Measurements from ENCODE around the gene GNA14.
"Not testable (repeated sequence)": the region's sequence is repeated elsewhere in the genome, so short reads cannot be mapped to it uniquely, and the experiment has no call there.

The GNA14 gene

DNA sequence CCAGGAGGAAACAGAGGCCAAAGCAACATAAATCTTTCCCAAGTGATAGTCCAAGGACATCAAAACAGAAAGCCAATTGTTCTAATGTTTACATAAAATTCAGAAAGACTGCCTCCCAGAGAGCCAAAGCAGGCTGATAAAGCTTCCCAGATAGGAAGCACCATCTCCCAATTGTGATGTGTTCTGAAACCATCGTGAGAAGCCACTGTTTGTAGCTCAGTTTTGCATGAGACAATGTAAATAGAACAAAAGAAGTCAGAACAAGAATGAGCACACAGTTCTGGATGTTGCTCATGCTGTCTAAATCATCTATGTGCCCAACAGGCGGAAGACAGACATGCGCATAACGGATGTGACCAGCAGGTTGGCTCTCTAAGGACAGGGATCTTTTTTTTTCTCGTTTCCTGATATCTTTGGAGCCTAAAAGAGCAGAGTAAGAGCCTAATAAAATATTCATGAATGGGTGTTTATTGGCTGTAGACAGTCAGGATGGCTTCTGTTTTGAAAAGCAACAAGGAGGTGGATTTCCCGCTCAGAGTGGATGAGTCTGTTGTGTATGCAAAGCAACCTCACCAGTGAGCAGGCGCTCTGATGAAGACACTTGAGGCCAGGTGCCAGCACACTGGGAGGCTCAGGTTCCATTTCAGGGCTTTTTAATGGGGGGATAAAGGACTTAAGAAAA, 113.6 kb downstream of the GNA14 start:
- DNase-seq (ENCODE audit: low spot score) = no peak

DNA sequence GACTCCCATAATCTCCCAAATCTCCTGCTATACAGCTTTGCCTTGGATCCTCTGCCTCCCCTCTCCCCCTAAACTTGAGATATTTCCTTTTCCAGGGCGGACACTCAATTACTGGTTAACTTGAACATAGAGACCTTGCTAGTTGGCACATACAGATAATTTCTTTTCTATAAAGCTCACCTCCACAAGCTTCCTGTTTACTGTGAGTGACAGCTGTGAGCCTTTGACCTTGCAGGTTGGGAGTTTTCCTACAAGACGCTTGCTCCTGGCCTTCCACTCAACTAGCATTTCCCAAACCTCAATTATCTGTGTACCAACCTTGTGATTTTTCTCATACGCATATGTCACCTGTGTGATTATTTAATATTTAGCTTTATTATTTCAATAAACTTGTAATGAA, 114.5 kb downstream of the GNA14 start:
- DNase-seq (ENCODE audit: low spot score) = no peak

DNA sequence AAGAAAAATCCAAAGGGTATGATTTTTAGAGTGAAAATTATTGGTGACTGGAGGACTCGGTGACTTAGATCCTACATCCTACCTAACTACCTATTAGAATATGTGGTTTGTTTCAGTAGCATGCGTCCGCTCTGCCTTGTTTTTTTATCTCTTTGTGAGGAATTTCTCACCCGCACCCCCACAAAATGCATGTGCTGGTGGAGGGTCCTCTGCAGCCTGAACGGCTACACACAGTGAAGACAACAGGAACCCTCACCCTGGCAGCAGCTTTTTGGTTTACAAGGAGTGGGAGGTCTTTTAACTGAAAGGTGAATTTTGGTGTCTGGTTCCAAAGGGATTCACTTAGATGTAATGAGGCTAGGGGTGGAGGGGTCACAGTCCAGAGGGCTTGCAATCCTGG, 115.5 kb downstream of the GNA14 start:
- DNase-seq (ENCODE audit: low spot score) = no peak

DNA sequence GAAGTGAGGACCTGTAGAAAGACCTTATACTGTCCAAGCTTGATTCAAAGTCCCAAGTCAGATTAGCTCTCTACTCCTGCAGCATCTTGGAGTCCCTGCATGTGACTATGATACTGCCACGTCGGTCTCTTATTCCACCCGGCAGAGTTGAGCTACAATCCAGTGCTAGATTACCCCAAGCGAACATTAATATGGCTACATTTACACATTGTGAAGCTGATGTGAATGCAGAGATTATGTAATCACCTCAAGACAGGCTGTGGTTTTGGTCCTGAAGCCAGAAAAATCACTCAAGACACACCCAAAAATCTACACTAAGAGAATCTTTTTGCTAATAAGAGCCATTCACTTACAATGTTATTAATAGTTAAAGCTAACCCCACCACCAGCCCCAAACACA, 116.7 kb downstream of the GNA14 start:
- DNase-seq (ENCODE audit: low spot score) = no peak

DNA sequence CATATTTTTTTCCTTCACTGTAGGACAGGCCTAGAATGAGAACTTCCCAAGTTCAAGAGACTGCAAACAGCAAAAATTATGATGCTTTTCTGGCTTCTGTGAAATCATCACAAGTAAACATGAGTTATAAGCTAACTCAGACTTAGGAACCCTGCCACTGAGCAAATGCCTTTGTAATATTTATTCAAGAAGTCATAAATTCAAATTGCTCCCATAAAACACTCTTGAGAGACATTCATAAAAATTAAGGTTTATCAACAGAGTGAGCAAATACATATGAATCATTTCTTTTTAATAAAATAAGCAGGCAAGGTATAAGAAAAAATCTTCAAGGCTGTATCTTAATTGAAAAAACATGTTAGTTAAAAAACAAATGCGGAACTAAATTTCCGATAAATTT, 124.2 kb downstream of the GNA14 start:
- no peak for DNase-seq (ENCODE audit: low spot score)

DNA sequence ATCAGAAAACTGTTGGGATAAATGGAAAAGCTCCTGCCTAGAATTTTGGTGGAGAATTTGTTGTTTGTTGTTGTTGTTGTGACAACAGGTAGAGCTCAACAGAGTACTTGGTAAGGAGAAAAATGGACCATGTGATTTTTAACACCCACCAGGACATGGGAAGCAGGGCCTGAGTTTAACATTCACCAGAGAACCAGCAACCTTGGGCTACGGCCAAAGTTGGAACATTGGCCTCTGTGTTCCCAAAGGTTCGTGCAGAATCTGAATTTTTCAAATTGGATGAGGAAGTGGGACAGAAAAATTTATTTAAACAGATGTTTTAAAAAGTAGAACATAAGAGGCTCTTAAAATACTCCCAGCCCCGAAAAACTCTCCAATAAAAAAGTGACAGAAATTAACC, 127.0 kb downstream of the GNA14 start:
- DNase-seq (ENCODE audit: low spot score) = no peak

DNA sequence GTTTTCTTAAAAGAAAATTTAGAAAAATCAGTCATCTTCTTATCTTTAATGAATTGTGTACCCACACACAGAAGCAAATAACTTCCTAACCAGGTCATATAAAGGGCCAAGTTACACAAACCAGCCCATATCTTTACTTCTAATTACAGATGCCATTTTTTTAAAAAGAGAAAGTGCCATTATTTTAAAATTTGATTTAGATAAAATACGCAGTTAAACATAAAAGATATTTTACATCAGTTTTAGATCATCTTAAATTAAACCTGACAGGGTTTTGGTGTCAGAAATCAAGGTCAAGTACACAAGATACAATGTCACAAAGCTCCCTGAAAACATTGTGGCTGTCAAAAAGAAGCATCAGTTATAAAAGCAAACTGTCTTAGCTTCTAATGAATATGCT, 129.4 kb downstream of the GNA14 start:
- no peak for DNase-seq (ENCODE audit: low spot score)

DNA sequence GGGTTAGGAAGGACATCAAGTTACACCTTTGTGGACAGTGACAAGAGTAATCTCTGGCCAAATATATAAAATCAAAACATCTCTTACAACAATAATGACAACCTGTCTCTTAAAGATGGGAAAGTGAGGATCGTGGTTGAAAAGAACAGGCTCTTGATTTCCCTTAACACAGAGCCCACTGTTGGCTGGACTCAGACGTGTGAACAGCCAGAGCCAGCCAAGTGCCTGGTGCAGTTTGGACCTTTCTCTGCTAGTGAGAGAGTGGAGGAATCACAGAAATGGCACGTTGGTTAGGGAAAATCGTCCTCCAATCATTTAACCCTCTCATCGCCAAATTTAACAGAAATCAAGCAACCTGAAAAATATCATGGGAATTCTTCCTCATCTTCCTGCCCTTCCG, 131.3 kb downstream of the GNA14 start:
- no peak for DNase-seq (ENCODE audit: low spot score)

DNA sequence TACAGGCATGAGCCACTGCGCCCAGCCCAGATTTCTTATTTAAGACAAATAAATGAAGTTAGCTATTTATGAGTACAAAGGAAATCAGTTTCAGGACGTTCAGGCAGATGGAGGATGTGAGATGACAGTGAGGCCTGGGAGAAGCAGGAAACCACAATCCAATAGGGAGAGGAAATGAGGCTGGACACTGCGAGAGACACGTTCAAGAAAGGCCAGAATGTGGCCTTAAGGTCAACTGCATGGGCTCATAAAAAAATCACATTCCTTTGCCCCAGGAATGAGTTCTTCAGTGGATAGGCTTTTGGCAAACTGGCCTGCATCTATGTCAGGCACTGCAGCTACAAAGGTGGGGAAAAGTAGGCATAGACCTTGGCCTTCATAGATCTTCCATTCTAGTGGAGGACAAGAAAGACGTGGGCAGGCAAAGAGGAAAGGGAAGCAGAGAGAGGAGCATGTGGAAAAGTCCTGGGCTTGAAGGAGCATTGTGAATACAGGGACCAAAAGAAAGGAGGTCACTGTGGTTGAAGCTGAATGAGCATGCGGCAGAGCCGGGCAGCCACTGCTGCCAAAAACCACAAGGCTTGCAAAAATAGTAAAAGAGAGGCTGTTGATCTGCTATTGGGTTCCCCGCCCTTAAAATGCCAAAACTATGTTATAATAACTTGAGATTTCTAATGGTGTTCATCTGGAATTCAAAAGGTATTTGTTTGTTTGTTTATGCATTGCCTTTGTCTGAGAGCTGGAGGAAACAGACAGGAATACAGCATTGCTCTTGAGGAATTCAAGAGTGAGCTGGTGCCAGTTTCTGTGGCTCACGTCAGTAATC, 133.0 kb downstream of the GNA14 start:
- no peak for DNase-seq (ENCODE audit: low spot score)

DNA sequence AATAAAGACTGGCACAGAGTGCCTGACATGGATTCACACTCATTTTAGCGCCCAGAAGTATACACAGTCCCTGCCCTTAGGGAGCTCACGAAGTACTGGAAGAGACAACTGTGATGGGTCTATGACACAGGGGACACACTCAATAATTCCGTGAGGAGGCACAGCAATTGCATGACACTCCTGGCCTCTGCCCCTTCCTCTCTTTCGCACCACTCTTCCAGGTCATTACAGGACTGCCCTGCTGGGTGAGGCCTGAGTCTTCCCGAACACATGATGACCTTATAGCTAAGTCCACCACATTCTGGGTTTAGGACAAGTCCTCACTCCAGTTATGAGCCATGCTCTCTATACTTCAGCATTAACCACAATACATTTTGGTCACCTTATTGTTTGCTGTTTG, 134.7 kb downstream of the GNA14 start:
- DNase-seq (ENCODE audit: low spot score) = no peak

DNA sequence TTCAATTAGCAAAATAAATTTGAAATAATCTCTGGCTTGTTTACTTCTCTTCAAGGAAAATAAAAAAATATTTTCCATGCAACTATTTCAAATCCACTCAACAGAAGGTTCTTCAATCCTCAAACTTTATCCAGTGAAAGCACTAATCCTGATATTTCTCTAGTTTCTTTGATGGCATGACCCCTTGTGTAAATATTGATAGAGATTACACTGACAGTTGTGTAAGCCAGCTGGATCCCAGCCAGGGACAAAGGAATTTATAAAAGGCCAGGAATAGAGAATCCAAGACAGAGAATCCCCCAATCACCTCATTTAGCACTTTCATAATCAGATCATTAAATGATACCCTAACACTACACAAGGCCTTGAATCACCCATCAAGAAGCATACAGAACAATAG, 135.2 kb downstream of the GNA14 start:
- no peak for DNase-seq (ENCODE audit: low spot score)

DNA sequence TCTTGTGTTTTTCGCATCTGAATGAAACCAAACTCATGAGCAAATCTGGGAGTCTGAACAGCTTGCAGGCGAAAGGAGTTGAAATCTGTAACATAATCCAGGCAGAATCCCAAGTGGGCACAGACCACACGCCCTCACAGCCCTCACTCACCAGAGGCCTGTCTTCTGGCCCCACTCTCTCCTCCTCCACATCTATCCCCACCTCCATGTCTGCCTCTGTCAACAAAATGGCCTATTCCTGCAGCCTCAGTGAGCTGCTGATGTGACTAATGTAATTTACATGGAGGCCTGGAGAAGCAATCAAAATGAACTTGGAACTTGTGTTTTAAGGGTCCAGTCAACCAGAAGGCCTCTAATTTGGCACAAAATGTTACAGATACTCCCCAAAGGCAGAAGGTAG, 136.6 kb downstream of the GNA14 start:
- DNase-seq (ENCODE audit: low spot score) = no peak

DNA sequence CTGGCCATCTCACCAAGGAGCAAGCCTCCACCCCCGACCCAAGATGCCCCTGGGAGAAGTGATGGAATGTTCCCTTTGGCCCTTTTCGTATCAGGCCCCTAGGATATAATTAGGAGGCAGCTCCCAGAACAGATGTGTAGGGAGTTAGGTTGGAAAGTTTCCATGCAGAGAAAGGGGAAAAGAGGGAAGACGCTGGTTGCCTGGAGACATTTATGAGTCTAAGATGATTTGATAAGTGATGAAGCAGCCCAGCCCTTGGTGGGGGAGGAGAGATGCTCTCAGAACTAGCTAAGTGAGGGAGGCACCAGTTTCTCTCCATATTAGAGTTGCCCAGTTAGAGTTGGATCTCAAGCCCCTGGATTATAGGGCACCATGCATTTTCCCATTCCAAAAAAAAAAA, 137.5 kb downstream of the GNA14 start:
- DNase-seq (ENCODE audit: low spot score) = no peak

DNA sequence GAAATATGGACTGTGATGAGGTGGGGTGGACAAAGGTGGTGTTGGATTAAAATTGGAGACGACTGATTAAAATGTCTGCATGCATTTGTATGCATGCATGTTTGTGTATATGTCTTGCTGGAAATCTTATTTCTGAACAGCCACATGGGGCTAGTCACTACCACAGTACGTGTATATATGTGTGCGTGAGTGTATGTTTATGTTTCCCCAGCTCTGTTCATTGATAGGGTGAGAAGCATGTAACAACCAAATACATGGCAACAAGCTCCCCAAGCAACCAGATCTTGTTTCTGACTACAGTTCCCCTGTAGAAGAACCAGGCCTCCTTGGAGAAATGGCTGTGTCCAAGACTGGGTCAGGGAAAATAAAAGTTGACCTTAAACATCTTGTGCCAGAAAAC, 139.7 kb downstream of the GNA14 start:
- no peak for DNase-seq (ENCODE audit: low spot score)

DNA sequence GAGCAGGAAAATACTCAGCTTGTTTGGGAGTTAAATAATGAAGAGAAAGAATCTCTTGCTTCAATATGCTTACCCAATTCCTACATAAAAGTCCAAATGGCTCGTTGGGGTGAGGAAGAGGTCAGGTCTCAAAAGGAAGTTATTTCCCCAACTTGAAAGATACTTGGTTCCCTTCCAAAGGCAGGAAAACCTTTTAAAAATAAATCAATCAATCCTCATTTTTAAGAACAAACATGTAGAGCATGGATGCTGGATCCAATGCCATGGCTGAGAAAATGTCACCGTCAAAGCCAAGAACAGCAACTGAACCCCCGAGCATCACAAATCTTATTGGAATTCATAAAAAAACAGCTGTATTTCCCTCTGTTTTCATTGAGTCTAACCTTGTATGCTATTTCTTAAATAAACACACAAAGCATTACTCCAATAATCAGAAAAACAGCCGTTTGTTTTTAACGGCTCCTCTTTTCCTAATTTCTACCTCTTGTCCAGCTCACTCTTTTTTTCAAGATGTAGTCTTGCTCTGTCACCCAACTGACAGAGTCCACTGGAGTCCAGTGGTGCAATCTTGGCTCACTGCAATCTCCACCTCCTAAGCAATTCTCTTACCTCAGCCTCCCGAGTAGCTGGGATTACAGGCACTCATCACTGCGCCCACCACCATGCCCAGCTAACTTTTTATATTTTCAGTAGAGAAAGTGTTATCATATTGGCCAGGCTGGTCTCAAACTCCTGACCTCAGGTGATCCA, 140.7 kb downstream of the GNA14 start:
- DNase-seq (ENCODE audit: low spot score) = no peak

DNA sequence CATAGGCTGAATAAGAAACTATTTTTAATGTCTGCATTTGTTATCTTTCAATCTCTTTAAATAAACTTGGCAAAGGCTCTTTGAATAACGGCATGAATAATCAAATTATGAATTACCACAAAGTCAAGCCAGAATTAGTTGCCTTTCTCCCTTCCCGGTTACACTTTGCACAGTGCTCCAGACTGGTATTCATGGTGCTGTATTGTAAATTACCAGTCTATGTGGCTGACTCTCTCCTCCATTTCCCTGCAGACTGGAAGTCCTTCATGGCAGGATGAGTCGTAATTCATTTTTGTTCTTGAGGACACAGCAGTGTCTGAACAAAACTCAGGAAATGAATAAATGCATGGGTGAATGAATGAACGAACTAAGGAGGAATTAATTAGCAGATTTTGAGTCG, 142.9 kb downstream of the GNA14 start:
- no peak for DNase-seq (ENCODE audit: low spot score)

DNA sequence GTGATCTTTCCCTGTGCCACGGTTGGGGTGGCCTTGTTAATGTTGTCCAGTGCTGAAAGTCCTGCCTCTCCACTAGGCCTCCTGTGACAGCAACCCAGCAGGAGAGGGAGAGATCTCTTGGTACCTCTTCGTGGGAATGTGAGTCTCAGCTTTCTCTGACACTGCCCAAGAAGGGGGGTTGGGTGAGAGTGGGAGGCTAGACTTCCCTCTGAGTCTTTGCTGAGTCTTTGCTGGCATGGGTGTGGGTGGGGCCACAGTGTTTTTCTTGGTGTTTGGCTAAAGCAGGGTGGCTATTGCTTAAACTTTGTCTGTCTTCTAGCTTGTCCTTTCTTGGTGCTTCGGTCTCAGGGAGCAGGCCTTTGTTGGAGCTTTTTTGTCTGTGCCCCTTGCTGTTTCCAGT, 145.6 kb downstream of the GNA14 start:
- DNase-seq (ENCODE audit: low spot score) = no peak

DNA sequence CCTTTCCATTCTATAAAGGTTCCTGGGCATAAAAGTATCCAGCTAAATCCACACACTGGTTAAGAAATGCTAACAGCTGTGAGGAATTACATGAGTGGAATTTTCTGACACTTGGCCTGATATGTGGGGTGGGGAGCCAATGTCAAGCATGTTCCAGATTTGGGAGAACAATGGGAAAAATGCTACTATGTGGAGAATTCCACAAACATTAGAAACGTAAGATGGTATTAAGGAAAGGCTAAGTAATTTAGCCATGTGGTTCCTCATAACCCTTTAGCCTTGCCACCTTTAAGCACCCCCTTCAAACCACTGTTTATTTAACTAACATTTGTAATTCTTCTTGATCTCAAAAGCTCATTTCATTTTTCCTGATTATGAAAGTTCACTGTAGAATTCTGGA, 149.2 kb downstream of the GNA14 start:
- no peak for DNase-seq (ENCODE audit: low spot score)

DNA sequence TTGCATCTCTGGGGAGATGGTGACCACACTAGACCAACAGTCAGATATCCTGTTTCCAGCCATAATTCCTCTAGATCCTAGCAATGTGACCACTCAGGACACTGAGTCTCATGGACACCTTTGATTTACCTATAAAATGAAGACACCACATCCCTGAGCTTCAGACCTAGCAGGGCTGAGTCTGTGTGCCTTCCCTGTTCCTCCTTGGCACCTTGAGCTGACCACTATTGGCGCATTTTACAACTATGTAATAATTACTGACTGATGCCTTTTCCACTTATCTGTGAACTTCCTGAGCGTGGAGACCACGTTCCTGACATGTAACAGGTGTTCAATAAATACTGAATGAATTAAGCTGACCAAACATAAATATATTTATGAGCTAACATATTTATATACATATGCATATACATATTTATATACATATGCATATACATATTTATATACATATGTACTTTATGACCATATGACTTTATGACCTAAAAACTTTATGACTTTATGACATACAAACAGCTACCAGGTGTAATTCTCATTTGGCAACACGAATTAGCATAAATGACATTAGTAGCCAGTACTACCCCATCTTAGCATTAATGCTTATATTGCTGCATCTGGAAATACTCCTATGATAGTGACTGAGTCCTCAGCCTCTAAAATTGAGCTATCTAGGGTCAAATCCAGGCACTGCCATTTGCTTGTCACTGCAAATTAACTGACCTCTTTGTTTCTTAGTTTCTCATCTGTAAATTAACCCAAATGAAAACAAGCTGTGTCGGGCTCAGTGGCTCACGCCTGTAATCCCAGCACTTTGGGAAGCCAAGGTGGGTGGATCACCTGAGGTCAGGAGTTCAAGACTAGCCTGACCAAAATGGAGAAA, 150.6 kb downstream of the GNA14 start:
- no peak for DNase-seq (ENCODE audit: low spot score)

DNA sequence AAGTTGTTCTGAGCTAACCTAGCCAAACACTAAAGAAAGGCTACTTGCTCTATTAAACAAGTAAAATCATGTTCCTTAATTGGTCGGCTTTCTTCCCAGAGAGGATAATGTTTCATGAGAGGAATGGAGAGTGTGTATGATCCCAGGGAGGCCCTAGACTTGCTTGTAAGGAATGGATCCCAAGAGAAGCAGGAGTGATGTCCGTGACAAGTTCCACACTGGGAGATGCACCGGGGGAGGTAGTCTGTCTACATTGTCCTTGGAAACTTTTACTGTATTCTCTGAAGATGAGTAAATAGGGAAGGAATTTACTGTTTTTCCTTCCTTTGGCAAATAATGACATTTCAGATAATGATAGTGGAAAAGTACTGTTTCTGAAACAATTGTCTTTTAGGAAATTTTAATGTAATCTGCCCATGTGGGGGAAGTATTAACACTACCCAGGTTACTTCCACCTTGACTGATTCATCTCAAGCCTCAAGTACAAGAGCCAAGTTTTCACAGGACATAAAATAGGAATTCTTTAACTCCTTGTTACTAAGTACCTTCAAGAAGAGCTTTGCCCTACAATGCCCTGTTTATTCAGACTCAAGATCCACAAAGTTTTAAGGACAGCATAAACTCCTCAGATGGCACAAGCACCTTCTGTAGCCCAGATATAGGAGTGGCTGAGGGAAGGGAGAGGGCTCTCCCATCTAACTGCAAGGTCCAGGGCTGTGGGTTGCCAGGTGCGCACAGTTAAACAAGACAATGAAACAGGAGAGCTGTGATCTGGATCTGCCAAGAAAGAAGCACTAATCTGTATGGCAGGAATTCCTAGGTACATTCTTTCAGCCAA, 152.1 kb downstream of the GNA14 start:
- no peak for DNase-seq (ENCODE audit: low spot score)

DNA sequence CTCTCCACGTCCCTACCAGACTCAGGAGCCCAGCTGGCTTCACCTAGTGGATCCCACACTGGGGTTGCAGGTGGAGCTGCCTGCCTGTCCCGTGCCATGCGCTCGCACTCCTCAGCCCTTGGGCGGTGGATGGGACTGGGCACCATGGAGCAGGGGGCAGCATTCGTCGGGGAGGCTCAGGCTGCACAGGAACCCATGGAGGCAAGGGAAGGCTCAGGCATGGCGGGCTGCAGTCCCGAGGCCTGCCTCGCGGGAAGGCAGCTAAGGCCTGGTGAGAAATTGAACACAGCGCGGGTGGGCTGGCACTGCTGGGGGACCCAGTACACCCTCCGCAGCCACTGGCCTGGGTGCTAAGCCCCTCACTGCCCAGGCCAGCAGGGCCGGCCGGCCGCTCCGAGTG, 157.8 kb downstream of the GNA14 start:
- not testable (repeated sequence) for DNase-seq (ENCODE audit: low spot score)
